Esophagus mucosa (tissue), 1 donor: ENCODE data around the gene ARHGEF5. TPM values are rescaled to one million over a fixed set of nuclear protein-coding genes. Genes with fewer than 3 reads are reported as not detected.
"Not testable (repeated sequence)": the region's sequence is repeated elsewhere in the genome, so short reads cannot be mapped to it uniquely, and the experiment has no call there.

Experiments
- ATAC-seq: fragments of 200-7000 bp; cut with Tn5 transposase; one replicate; pipeline ENCODE4 v1.9.1; 2020
- total RNA-seq: library from RNA; stranded (reverse); gene quantifications from one replicate; pipeline ENCODE4 v1.2.4, GENCODE V29; 2023
- donor health status: DM: yes; HTN: yes; CAD: no.

ARHGEF5 gene
- total RNA-seq = 47.0 TPM

DNA sequence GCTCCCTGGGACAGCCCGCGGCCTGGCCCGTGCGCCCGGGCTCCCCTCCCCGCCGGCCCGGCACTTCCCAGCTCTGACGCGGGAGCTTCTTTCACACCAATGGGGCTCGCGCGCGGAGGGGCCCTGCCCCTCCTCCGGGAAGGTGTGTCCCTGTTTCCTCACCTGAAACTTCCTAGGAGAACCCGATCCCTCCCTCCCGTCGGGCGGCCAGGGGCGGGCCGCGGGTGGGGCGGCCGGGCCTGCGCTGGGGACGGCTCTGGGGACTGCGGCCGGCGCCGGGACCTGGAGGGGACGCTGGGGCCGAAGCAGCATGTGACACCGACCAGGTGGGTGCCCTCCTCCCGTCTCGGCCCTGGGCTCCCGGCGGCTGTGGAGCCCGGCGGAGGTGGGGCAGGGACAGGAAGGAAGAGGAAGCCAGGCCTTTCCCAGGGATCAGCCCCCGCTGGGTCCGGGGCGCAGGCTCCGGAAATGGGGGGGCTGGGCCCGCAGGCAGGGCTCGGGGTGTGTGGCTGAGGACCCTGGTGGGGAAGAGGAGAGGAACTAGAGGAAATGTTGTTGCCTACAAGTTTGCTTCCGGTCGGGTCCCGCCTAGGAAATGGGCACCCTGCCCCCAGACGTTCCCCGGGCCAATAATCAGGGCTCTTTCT lies at the start of gene ARHGEF5:
Gene ARHGEF5, plus strand, starts transcription at position 227 of the 647 bp plus-strand sequence. CDS start 7,268 bp downstream, outside the sequence.
- ATAC-seq = peak; percentile 97

- not testable (repeated sequence) for ATAC-seq
Measured at GRCh38 chr7:144309702-144310101, 45.5 kb upstream of the ARHGEF5 start.

DNA sequence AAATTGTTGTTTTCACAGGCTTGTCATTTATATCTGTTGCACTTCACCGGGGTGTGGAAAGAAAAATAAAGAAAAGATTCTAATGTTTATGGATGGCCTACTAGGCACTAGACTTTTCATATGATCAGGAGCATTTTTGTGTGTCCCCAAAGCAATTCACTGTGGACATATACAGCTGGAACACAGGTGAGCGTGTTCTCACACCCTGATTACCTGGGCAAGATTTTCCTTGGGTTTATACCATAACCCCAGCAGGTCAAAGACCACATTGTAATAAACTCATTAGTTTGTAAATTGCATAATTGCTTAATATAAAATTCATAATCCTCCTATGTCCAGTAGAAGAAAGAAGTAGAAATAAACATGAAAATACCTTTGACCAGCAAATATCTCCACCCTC lies 44.0 kb upstream of the ARHGEF5 start:
- not testable (repeated sequence) for ATAC-seq

DNA sequence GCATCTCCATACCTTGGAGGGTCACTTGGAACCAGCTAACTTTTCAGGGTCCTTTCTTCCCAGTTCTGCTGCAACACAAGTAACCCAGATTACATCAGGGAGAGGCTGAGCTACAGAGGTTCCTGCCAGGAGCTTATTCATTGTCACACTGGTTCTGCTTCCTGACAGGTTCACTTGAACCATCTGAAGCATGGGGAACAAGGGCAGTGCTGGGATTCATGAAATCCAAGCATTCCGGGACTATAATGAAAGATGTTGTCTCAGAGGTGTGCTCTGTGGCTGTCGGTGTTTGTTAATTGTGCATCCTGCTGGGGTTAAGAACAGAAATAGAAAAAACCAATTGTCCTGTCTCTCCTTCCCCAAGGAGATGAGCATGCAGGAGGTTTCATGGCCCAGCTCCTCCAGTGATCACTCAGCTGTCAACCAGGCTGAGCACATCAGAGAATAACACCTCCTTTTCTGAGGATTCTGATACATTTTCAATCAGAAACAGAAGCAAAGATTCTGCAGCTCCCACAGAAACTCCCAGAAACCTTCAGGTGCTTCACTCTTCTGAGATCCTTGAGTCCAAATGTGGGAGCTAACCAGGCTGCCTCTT lies 43.2 kb upstream of the ARHGEF5 start, which contains the start of gene OR2A1:
Gene OR2A1, plus strand, starts transcription at position 548 of the 598 bp plus-strand sequence. CDS start 5,706 bp downstream, outside the sequence.
- not testable (repeated sequence) for ATAC-seq

DNA sequence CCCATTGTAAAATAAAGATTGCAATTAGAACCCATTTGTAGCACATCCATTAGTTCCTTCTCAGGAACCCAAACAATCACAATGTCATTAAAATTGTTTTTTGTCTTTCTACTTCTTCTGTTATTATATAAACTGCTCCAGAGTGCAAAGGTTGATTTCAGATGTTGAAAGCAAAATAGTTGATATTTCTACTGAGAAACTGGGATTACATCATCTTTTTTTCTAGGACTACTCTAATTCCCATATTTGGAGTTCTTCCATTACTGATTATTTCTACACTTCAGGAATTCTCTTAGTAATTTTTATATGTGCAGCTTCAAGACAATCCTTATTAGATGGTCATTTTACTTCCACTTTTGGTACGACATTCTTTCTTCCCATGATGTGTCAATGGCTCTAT lies 37.7 kb upstream of the ARHGEF5 start:
- ATAC-seq = not testable (repeated sequence)

GRCh38 chr7:144319547-144319946 lies 35.7 kb upstream of the ARHGEF5 start:
- ATAC-seq = not testable (repeated sequence)

DNA sequence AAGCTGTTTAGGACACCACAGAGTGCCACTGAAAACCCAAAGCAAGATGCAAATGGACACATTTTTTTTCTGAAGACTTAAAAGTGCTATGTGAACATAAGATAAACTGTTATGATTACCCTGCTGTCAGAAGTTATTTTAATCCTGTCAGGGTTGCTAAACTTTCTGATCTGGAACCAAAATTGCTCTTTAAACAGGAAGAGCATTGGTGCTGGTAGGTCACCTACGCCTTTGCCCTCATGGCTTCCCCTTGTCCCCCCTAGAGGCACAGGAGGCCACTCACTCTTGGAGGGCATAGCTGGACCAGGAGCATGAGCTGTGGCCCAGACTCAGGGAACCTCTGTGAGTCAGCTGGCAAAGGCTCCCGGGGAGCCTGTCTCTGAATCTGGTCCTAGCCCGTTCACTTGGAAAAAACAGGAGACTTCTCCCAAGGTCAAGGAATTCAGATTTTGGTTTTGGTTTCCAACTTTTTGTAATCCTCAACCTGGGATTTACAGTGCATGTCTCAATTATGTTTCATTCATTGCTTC lies 33.5 kb upstream of the ARHGEF5 start:
- ATAC-seq = not testable (repeated sequence)

DNA sequence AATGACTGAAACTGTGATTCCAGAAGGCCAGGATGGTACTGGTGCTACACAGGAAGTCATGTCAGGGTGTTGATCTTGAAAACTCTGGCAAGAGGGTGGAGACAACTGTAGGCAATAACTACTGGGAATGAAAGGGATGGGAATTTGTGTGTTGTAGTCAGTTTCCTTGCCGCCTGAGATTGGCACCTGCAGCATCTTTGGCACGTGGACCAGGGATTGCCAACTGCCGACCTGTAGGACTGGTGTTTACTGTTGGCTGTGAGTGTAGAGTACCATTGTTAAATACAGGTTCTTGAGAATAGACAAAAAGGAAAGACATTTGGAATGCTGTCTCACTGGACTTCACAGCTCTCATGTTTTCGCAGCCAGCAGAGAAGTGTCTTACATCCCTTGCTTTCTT lies 31.8 kb upstream of the ARHGEF5 start:
- not testable (repeated sequence) for ATAC-seq

- not testable (repeated sequence) for ATAC-seq
Measured at GRCh38 chr7:144325868-144326267, 29.3 kb upstream of the ARHGEF5 start.

DNA sequence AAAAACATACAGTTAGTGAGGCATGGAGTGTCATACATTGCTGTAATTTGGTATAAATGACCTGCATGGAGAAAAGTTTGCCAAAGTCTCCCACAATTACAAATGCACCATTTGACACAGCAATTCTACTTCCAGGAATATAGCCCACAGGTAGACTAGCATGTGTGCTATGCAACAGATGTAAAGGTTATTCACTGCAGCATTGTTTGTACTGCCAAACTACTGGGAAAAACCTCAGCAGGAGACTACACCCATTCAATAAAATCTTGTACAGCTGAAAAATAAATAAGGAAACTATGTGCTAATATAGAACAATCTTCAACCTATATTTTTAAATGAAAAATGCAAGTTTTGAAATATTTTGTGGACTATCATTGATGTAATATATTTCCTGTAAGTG lies 25.2 kb upstream of the ARHGEF5 start:
- not testable (repeated sequence) for ATAC-seq

DNA sequence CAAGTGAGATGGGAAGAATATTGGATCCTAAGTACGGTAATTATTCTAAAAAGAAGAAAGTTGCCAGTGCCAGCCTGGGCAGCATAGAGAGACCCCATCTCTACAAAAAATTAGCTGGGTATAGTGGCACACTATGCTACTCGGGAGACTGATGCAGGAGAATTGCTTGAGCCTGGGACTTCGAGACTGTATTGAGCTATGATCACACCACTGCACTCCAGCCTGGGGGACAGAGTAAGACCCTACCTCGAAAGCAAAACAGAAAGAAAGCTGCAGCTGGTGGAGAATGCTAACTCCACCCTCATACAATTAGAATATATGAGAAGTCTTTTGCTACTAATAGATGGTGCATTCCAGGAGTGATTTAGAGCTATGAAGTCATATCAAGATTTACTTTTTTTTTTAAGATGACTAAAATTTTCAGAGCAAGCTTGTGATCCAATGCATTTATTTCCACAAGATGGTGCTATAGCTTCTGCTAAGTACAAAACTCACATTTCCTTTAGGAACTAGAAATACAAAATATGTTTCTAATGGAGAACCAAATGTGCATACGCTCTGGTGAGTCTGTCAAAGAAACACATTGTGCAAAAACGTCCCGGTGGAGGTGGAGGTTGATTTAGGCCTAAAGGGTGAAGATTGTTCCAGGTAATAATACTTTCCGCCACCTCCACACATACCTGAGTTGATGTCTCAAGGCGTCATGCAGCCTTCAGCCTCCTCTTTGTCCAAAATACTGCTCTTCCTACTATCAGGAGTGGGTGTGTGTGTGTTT lies 23.8 kb upstream of the ARHGEF5 start:
- peak; percentile 67 for ATAC-seq

DNA sequence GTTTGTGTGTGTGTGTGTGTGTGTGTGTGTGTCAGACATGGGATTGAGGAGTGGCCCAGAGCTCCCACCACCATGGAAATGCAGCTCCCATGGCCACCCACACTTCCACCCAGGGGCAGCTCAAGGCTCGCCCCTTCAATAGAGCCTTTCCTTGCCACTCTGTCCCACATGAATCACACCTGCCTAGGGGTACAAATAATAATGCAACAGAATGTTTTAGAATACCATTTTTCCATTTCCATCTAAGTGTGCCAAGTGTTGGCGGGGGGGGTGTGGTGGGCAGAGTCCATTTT lies 23.3 kb upstream of the ARHGEF5 start:
- ATAC-seq = not testable (repeated sequence)

GRCh38 chr7:144348625-144349024 lies 6.6 kb upstream of the ARHGEF5 start:
- ATAC-seq = not testable (repeated sequence)

DNA sequence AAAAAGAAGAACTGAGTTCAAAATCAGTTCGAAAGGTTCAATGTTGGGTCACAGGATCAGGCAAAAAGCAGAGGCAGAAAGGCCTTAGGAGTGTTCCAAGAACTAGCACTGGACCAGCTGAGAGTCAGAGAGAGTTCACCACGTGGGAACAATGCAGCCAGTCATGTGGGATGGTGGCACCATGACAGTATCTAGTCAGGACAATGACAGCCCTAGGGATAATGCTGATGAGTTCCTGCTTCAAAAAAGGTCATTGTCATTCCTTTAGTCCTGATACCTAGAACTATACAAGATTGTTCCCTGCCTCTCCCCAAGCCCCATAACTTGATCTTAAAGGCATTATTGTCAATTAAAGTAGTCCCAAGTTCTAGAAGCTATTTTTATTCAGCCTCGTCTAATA lies 3.5 kb upstream of the ARHGEF5 start:
- not testable (repeated sequence) for ATAC-seq

- ATAC-seq = peak; percentile 21
Measured at GRCh38 chr7:144356185-144356584, 983 bp downstream of the ARHGEF5 start.

- ATAC-seq = not testable (repeated sequence)
Measured at GRCh38 chr7:144356860-144357259, 1.7 kb downstream of the ARHGEF5 start.

GRCh38 chr7:144362061-144362460 lies 6.9 kb downstream of the ARHGEF5 start:
- not testable (repeated sequence) for ATAC-seq

DNA sequence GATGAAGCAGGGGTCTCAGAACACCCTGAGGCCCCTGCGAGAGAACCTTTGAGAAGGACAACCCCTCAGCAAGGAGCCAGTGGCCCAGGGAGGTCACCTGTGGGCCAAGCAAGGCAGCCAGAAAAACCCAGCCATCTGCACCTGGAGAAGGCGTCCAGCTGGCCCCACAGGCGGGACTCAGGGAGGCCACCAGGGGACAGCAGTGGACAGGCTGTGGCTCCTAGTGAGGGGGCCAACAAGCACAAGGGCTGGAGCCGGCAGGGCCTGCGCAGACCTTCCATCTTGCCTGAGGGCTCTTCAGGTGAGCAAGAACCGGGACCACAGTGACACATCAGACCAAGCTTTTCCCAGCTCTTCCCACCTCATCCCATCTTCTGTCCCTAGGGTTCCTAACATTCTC lies 10.3 kb downstream of the ARHGEF5 start:
- ATAC-seq = peak; percentile 24

GRCh38 chr7:144367250-144367649 lies 12.0 kb downstream of the ARHGEF5 start:
- not testable (repeated sequence) for ATAC-seq

- ATAC-seq = peak; percentile 56
Measured at GRCh38 chr7:144369221-144369620, 14.0 kb downstream of the ARHGEF5 start.

DNA sequence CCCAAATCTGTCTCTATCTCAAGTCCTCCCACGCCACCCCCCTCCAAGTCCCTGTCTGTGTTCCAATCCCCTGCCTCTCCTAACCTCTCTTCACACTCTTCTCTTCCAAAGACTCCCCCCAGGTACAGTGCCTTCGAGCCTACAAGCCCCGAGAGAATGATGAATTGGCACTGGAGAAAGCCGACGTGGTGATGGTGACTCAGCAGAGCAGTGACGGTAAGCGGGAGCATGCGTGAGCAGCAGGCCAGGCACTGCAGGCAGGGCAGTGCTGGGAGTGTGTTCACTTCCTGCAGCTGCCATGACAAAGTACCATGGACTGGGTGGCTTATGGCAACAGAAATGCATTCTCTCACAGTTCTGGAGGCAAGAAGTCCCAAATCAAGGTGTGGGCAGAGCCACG lies 23.4 kb downstream of the ARHGEF5 start:
- peak; percentile 85 for ATAC-seq

DNA sequence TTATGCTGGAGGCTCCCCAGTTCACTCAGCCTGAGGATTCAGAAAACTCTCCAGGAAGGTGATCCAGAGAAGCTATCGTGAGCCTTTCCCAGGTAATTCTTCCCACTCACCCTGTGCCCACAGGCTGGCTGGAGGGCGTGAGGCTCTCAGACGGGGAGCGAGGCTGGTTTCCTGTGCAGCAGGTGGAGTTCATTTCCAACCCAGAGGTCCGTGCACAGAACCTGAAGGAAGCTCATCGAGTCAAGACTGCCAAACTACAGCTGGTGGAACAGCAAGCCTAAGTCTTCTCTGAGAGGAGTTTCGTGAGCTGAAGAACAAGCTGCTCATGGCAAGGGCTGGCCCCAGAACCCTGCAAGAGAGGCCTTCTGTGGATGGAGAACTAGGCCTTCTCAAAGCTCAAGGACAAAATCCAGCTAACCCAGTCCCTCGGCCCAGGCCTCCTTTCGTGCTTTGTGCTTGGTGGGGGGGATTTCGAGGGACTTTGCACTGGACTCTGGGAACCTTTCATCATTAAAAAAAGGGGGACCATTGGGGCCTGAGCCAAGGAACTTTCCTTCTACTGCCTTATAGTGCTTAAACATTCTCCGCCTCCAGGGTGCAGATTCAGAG lies 24.7 kb downstream of the ARHGEF5 start:
- no peak for ATAC-seq

DNA sequence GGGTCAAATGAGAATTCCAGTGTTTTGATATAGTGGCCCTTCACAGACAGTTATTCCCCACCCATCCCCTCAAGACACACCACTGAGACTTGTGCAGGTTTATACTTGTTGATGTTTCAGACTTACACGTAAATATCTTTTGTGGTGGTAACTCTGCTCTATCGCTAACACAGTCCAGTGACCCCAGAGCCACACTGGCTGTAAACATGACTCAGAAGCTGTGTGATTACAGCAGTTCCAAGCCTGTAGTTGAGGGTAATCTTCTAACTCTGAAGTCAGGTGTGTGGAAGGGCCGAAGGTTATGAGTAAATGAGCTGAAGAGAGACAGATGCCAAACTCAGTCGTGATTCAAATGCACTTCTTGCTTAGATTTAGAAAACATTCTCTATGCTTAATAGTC lies 28.9 kb downstream of the ARHGEF5 start:
- peak; percentile 71 for ATAC-seq
